H1 (cell line): ENCODE measurements around the gene STAT4. TPM values are rescaled to one million over a fixed set of nuclear protein-coding genes. Genes with fewer than 3 reads are reported as not detected.

Experiments
- CTCF ChIA-PET: fragments of 300-600 bp; sonication (Branson Sonifier 250); formaldehyde crosslinking; loops from one replicate; lab custom pipeline; 2021; ENCODE audit not compliant: partially characterized antibody; lab: Charles Lee
- POLR2A ChIA-PET: fragments of 300-600 bp; sonication (Branson Sonifier 250); formaldehyde crosslinking; loops from one replicate; lab custom pipeline; 2021; ENCODE audit warnings: inconsistent platforms; ENCODE audit not compliant: partially characterized antibody; lab: Charles Lee
- DNase-seq, 2 experiments: peaks; one replicate each; pipeline versions ENCODE4 v3.0.0 to v3.0.0-alpha.2; 2010 to 2022; ENCODE audit warnings: low spot score in 2 of 2, low read depth in 1 of 2, mixed read lengths in 1 of 2
- FAIRE-seq: peaks from 2 replicates; lab custom pipeline; 2011; peaks lifted over from hg19 to GRCh38; lab: Jason Lieb, UNC
- H2AFZ ChIP-seq: 2 replicates; pipeline ENCODE4 v1.8.1; 2012; ENCODE audit warnings: low read length, inconsistent platforms
- H2AK5ac ChIP-seq: 2 replicates; pipeline ENCODE4 v1.6.1; 2013; ENCODE audit warnings: low read depth, low read length
- H2BK120ac ChIP-seq: replicated peaks from 2 replicates; pipeline ENCODE3; 2013; ENCODE audit warnings: low read depth, low read length, inconsistent platforms
- H2BK12ac ChIP-seq: 2 replicates; pipeline ENCODE4 v1.6.1; 2013; ENCODE audit warnings: low read depth, low read length
- H2BK15ac ChIP-seq: 2 replicates; pipeline ENCODE4 v1.6.1; 2013; ENCODE audit warnings: low read length
- H2BK20ac ChIP-seq: 2 replicates; pipeline ENCODE4 v1.6.1; 2013; ENCODE audit warnings: low read length
- H2BK5ac ChIP-seq: 2 replicates; pipeline ENCODE4 v1.6.1; 2013; ENCODE audit warnings: low read depth, low read length
- H3K14ac ChIP-seq: 2 replicates; pipeline ENCODE4 v1.6.1; 2013; ENCODE audit warnings: inconsistent platforms; ENCODE audit not compliant: insufficient read length
- H3K18ac ChIP-seq: 2 replicates; pipeline ENCODE4 v1.6.1; 2013; ENCODE audit warnings: low read length; ENCODE audit errors: extremely low read depth
- H3K23ac ChIP-seq: 2 replicates; pipeline ENCODE4 v1.6.1; 2013; ENCODE audit warnings: inconsistent platforms; ENCODE audit not compliant: insufficient read length
- H3K23me2 ChIP-seq: 2 replicates; pipeline ENCODE4 v1.6.1; 2013; ENCODE audit warnings: low read depth, low read length
- H3K27ac ChIP-seq: 2 replicates; pipeline ENCODE4 v1.6.1; 2011; ENCODE audit warnings: low read depth, low read length, inconsistent platforms
- H3K27me3 ChIP-seq, 4 experiments: replicated peaks in 1 of 4; 1 replicate in 1 of 4; 2 replicates in 3 of 4; pipeline versions ENCODE4 v1.6.1 to v1.8.1; 2011 to 2013; ENCODE audit warnings: low read length in 3 of 4, mild to moderate bottlenecking in 3 of 4, inconsistent platforms in 2 of 4, mixed read lengths in 2 of 4, moderate library complexity in 1 of 4; ENCODE audit not compliant: control insufficient read depth in 3 of 4, insufficient read depth in 3 of 4; ENCODE audit errors: extremely low read depth in 1 of 4
- H3K36me3 ChIP-seq, 4 experiments: 2 replicates each; pipeline versions ENCODE4 v1.6.1 to v1.8.1; 2011 to 2013; ENCODE audit warnings: mild to moderate bottlenecking in 4 of 4, low read length in 3 of 4, moderate library complexity in 2 of 4, control low read depth in 1 of 4, inconsistent platforms in 1 of 4; ENCODE audit not compliant: insufficient read depth in 4 of 4, control insufficient read depth in 2 of 4
- H3K4ac ChIP-seq: replicated peaks from 2 replicates; pipeline ENCODE3; 2013; ENCODE audit warnings: low read length, low read depth, mixed read lengths, inconsistent platforms; ENCODE audit not compliant: insufficient read length
- H3K4me1 ChIP-seq, 4 experiments: replicated peaks in 1 of 4; 1 replicate in 1 of 4; 2 replicates in 3 of 4; pipeline versions ENCODE4 v1.6.1 to v1.8.1; 2011 to 2013; ENCODE audit warnings: low read length in 3 of 4, inconsistent platforms in 2 of 4, mixed read lengths in 1 of 4; ENCODE audit not compliant: insufficient read depth in 4 of 4, control insufficient read depth in 3 of 4
- H3K4me2 ChIP-seq, 2 experiments: 2 replicates each; pipeline versions ENCODE4 v1.6.1 to v1.8.1; 2011 to 2013; ENCODE audit warnings: low read depth in 2 of 2, low read length in 2 of 2, control low read depth in 1 of 2, inconsistent platforms in 1 of 2, mild to moderate bottlenecking in 1 of 2; ENCODE audit not compliant: insufficient read depth in 1 of 2
- H3K4me3 ChIP-seq, 4 experiments: fragments of 200-600, 300-600 bp in 1 of 4; sonication (generic), shearing (Covaris generic), sonication (Bioruptor Twin) in 1 of 4; 2 replicates each; pipeline versions ENCODE4 v1.5.1 to v1.8.1; 2011 to 2016; ENCODE audit warnings: low read length in 4 of 4, low read depth in 3 of 4, control low read depth in 2 of 4, inconsistent platforms in 2 of 4, mild to moderate bottlenecking in 2 of 4, mixed read lengths in 1 of 4, moderate library complexity in 1 of 4; ENCODE audit not compliant: insufficient read depth in 2 of 4; ENCODE audit errors: extremely low read depth in 1 of 4
- H3K56ac ChIP-seq: replicated peaks from 2 replicates; pipeline ENCODE3; 2013; ENCODE audit warnings: low read depth, mild to moderate bottlenecking, mixed read lengths, low read length, inconsistent platforms; ENCODE audit not compliant: insufficient read length
- H3K79me1 ChIP-seq: 2 replicates; pipeline ENCODE4 v1.6.1; 2013; ENCODE audit warnings: low read depth, low read length, control low read depth
- H3K79me2 ChIP-seq, 2 experiments: 2 replicates each; pipeline versions ENCODE4 v1.6.1 to v1.8.1; 2012 to 2013; ENCODE audit warnings: low read length in 2 of 2, mild to moderate bottlenecking in 2 of 2, inconsistent platforms in 1 of 2; ENCODE audit not compliant: insufficient read depth in 2 of 2, control insufficient read depth in 1 of 2
- H3K9ac ChIP-seq, 4 experiments: replicated peaks in 1 of 4; 1 replicate in 1 of 4; 2 replicates in 3 of 4; pipeline versions ENCODE4 v1.6.1 to v1.8.1; 2011 to 2013; ENCODE audit warnings: low read depth in 3 of 4, low read length in 3 of 4, control low read depth in 2 of 4, mild to moderate bottlenecking in 2 of 4, moderate library complexity in 2 of 4, inconsistent platforms in 1 of 4; ENCODE audit errors: extremely low read depth in 1 of 4
- H3K9me3 ChIP-seq, 2 experiments: 2 replicates each; pipeline versions ENCODE4 v1.6.1 to v1.8.1; 2012 to 2013; ENCODE audit warnings: mild to moderate bottlenecking in 2 of 2, moderate library complexity in 2 of 2, control low read depth in 1 of 2, inconsistent platforms in 1 of 2, low read depth in 1 of 2, low read length in 1 of 2, mixed read lengths in 1 of 2; ENCODE audit not compliant: insufficient read depth in 2 of 2
- H4K20me1 ChIP-seq, 2 experiments: replicated peaks in 1 of 2; 2 replicates each; pipeline versions ENCODE3 to v1.8.1; 2011 to 2013; ENCODE audit warnings: inconsistent platforms in 2 of 2, low read length in 2 of 2, mild to moderate bottlenecking in 1 of 2; ENCODE audit not compliant: insufficient read depth in 2 of 2, control insufficient read depth in 1 of 2
- H4K5ac ChIP-seq: 2 replicates; pipeline ENCODE4 v1.6.1; 2013; ENCODE audit warnings: low read length, low read depth, mixed read lengths, inconsistent platforms; ENCODE audit not compliant: insufficient read length
- H4K8ac ChIP-seq: 2 replicates; pipeline ENCODE4 v1.8.0; 2013; ENCODE audit warnings: mild to moderate bottlenecking, moderate library complexity, low read length, inconsistent platforms; ENCODE audit not compliant: insufficient read depth; ENCODE audit errors: extremely low read depth
- H4K91ac ChIP-seq: replicated peaks from 2 replicates; pipeline ENCODE3; 2013; ENCODE audit warnings: low read length, mixed read lengths, inconsistent platforms; ENCODE audit not compliant: insufficient read length
- MAFK ChIP-seq: IDR thresholded peaks from 2 replicates; pipeline ENCODE4 v1.6.1; 2012; ENCODE audit warnings: low read depth, mild to moderate bottlenecking, improper control_type of control experiment, low read length
- RBBP5 ChIP-seq: IDR thresholded peaks from 2 replicates; pipeline ENCODE4 v1.7.1; 2012; ENCODE audit warnings: low read depth, mild to moderate bottlenecking, inconsistent platforms, low read length, moderate library complexity, borderline replicate concordance
- RFX5 ChIP-seq: IDR thresholded peaks from 2 replicates; pipeline ENCODE4 v1.6.1; 2011; ENCODE audit warnings: low read depth, low read length, improper control_type of control experiment, borderline replicate concordance
- TAF1 ChIP-seq: IDR thresholded peaks from 2 replicates; pipeline ENCODE4 v1.6.1; 2011; ENCODE audit warnings: mild to moderate bottlenecking, low read depth, low read length
- WGBS, 2 experiments: shearing (Covaris generic) in 1 of 2; methylation state at CpG; one replicate each; pipeline versions ENCODE4 v1.1.6 to v1.1.7; 2013 to 2015; ENCODE audit warnings: low lambda C conversion rate in 2 of 2, mixed read lengths in 2 of 2, inconsistent platforms in 1 of 2, low coverage in 1 of 2, missing lambda C conversion rate in 1 of 2; ENCODE audit not compliant: insufficient replicate concordance in 2 of 2, insufficient coverage in 1 of 2, insufficient read length in 1 of 2; ENCODE audit errors: extremely low coverage in 1 of 2, missing lambda C conversion rate in 1 of 2; 5-methylcytosine and 5-hydroxymethylcytosine counted together
- polyA plus RNA-seq, 7 experiments: library from polyadenylated mRNA; depleted of rRNA in 3 of 7; stranded (reverse) in 5 of 7; unstranded in 2 of 7; fragments of >200 nt in 5 of 7; fragments of 200-250 nt in 2 of 7; gene quantifications; 1 replicate in 5 of 7; 2 replicates in 1 of 7; 4 replicates in 1 of 7; pipeline versions ENCODE4 v1.2.1 to v1.2.3, GENCODE V29; 2011 to 2013; ENCODE audit warnings: missing spikeins in 2 of 7, mixed read lengths in 2 of 7
- total RNA-seq: library from RNA; stranded (reverse); fragmentation: NEBNext Ultra II Directional; extraction: Animal tissue kit (Norgen Biotek cat#: 25700); gene quantifications from 2 replicates; pipeline ENCODE4 v1.2.1, GENCODE V29; 2021

STAT4 gene
- total and polyA plus RNA-seq, 2 of the 8 experiments (the other 6 are each of a cell fraction or from before 2014, with no cell fraction given), result 0.36 to 0.63 TPM

DNA sequence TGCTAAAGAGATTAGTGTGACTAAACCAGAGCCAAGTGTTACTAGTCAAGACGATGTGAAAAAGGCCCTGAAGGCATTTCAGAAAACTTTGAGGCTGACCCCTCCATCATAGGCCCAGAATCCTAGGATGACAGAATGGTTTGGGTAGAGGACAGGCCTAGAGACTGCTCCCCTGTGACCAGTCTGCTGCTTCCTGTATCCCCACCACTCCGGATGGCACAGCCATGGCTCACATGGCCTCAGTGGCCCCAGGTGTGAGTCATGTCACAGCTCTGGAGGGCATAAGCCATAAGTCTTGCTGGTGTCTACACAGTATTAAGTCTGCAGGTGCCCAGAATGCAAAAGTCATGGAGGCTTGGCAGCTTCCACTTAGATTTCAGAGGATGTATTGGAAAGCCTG, 124.4 kb downstream of the STAT4 start:
- FAIRE-seq, result no peak

More for the DNA sequence above, 124.4 kb downstream of the STAT4 start:
- no peaks in the 10 kb centered on the region for H3K27me3 ChIP-seq
- no peak overlapping the region for H3K4ac ChIP-seq
- no peaks in the 10 kb centered on the region for H3K36me3 ChIP-seq
- no peak overlapping the region for H3K14ac ChIP-seq
- 40% methylated on average over 2 of the region's 2 CpGs; no CpG with 5 or more reads in 1 of the 2 experiments for WGBS, 2 experiments
- no peak overlapping the region for H4K91ac ChIP-seq
- peaks cover 0 to 3% (median 1%) of the 10 kb centered on the region in 4 experiments; a peak in 2 of 7 replicates for H3K4me1 ChIP-seq
- no peaks in the 10 kb centered on the region for H3K9me3 ChIP-seq
- H3K23me2 ChIP-seq, result no peaks in the 10 kb centered on the region
- H2BK15ac ChIP-seq, result no peak overlapping the region
- POLR2A ChIA-PET, result interaction anchor here (0.6 kb wide), 1 partner anchor 11 kb away, joined by 3 read pairs; no protein-coding TSS in a partner anchor
- H4K8ac ChIP-seq, result no peak overlapping the region
- no peak overlapping the region for H2AK5ac ChIP-seq
- no peak overlapping the region for H2BK5ac ChIP-seq
- no peak overlapping the region for H3K27ac ChIP-seq
- H3K56ac ChIP-seq, result no peak overlapping the region
- CTCF ChIA-PET, result interaction anchor here (1.3 kb wide), 1 partner anchor 12 kb away, joined by 3 read pairs; no protein-coding TSS in a partner anchor
- H3K18ac ChIP-seq, result no peak overlapping the region
- no peak overlapping the region for H2BK20ac ChIP-seq
- no peak overlapping the region for H3K9ac ChIP-seq
- H3K4me3 ChIP-seq, result no peak overlapping the region
- H3K79me1 ChIP-seq, result no peaks in the 10 kb centered on the region
- TF ChIP-seq RFX5 (no peak), MAFK (no peak), RBBP5 (no peak), TAF1 (no peak)
- no peak overlapping the region for H2AFZ ChIP-seq
- no peak overlapping the region for H2BK12ac ChIP-seq
- H3K4me2 ChIP-seq, result no peak overlapping the region
- no peak overlapping the region for H3K23ac ChIP-seq
- H2BK120ac ChIP-seq, result no peak overlapping the region
- no peaks in the 10 kb centered on the region for H3K79me2 ChIP-seq
- no peak overlapping the region for H4K5ac ChIP-seq
- DNase-seq, result no peak
- no peaks in the 10 kb centered on the region for H4K20me1 ChIP-seq
